GM12878 (cell line): ENCODE measurements around the gene FCER1G. TPM values are rescaled to one million over a fixed set of nuclear protein-coding genes. Genes with fewer than 3 reads are reported as not detected.

Experiments used
- BMI1 ChIP-seq: fragments of 450-650 bp; IDR thresholded peaks from 2 replicates; pipeline ENCODE4 v1.6.1; 2016; ENCODE audit warnings: mild to moderate bottlenecking, moderate library complexity, borderline replicate concordance
- CREB1 ChIP-seq: IDR thresholded peaks from 2 replicates; pipeline ENCODE4 v1.6.1; 2012; ENCODE audit warnings: low read depth, mild to moderate bottlenecking, inconsistent platforms
- FOS ChIP-seq: IDR thresholded peaks from 3 replicates; pipeline ENCODE4 v1.6.1; 2011; ENCODE audit warnings: borderline replicate concordance; ENCODE audit not compliant: insufficient read length; ENCODE audit errors: extremely low read depth
- FOXK2 ChIP-seq: fragments of 450-650 bp; IDR thresholded peaks from 2 replicates; pipeline ENCODE4 v1.6.1; 2017; ENCODE audit warnings: mild to moderate bottlenecking, moderate library complexity
- HCFC1 ChIP-seq: fragments of 150-350 bp; IDR thresholded peaks from 2 replicates; pipeline ENCODE4 v1.6.1; 2014; ENCODE audit warnings: low read length
- HDAC2 ChIP-seq: fragments of 200-600 bp; sonication (generic); IDR thresholded peaks from 2 replicates; pipeline ENCODE4 v1.6.1; 2017
- HSF1 ChIP-seq: fragments of 150-350 bp; IDR thresholded peaks from 2 replicates; pipeline ENCODE4 v1.6.1; 2014; ENCODE audit warnings: mild to moderate bottlenecking, low read depth, low read length
- MEF2A ChIP-seq: IDR thresholded peaks from 2 replicates; pipeline ENCODE4 v1.6.1; 2011; ENCODE audit warnings: low read depth, mild to moderate bottlenecking, low read length, moderate library complexity; ENCODE audit not compliant: insufficient read depth
- NFXL1 ChIP-seq: fragments of 450-650 bp; IDR thresholded peaks from 2 replicates; pipeline ENCODE4 v1.6.1; 2017; ENCODE audit warnings: antibody characterized with exemption, mild to moderate bottlenecking, borderline replicate concordance
- PBX3 ChIP-seq: IDR thresholded peaks from 2 replicates; pipeline ENCODE4 v1.6.1; 2011; ENCODE audit warnings: mild to moderate bottlenecking, low read depth, low read length, moderate library complexity; ENCODE audit not compliant: insufficient replicate concordance
- RB1 ChIP-seq: fragments of 450-650 bp; formaldehyde crosslinking; IDR thresholded peaks from 2 replicates; pipeline ENCODE4 v1.6.1; 2017; ENCODE audit warnings: mild to moderate bottlenecking, borderline replicate concordance
- RBBP5 ChIP-seq: fragments of 200-600 bp; sonication (generic); conservative IDR thresholded peaks from 2 replicates; pipeline ENCODE4 v1.6.1; 2016
- RELA ChIP-seq: fragments of 450-650 bp; IDR thresholded peaks from 2 replicates; pipeline ENCODE4 v1.8.0; 2014; ENCODE audit warnings: borderline replicate concordance; ENCODE audit not compliant: partially characterized antibody
- RUNX3 ChIP-seq: IDR thresholded peaks from 2 replicates; pipeline ENCODE4 v1.6.1; 2012; ENCODE audit warnings: low read length, inconsistent platforms
- SP1 ChIP-seq: IDR thresholded peaks from one replicate; pipeline ENCODE4 v1.6.1; 2011; ENCODE audit warnings: low read depth, low read length
- SUPT20H ChIP-seq: IDR thresholded peaks from 2 replicates; pipeline ENCODE4 v1.6.1; 2011; ENCODE audit warnings: low read depth, mild to moderate bottlenecking, low read length, moderate library complexity, borderline replicate concordance; ENCODE audit not compliant: control insufficient read depth
- TAF1 ChIP-seq: IDR thresholded peaks from 2 replicates; pipeline ENCODE4 v1.6.1; 2011; ENCODE audit warnings: mild to moderate bottlenecking, low read depth, low read length, borderline replicate concordance
- TCF12 ChIP-seq: IDR thresholded peaks from 2 replicates; pipeline ENCODE4 v1.6.1; 2011; ENCODE audit warnings: low read depth, mild to moderate bottlenecking, low read length
- TCF3 ChIP-seq: IDR thresholded peaks from 2 replicates; pipeline ENCODE4 v1.6.1; 2012; ENCODE audit warnings: low read depth, mild to moderate bottlenecking, low read length, borderline replicate concordance; ENCODE audit not compliant: insufficient read depth
- TCF7 ChIP-seq: IDR thresholded peaks from 2 replicates; pipeline ENCODE4 v1.6.1; 2014; ENCODE audit warnings: antibody characterized with exemption, borderline replicate concordance
- USF1 ChIP-seq: IDR thresholded peaks from 2 replicates; pipeline ENCODE4 v1.6.1; 2011; ENCODE audit warnings: borderline replicate concordance, low read depth, mild to moderate bottlenecking, moderate library complexity, mixed read lengths, low read length; ENCODE audit not compliant: insufficient read depth; ENCODE audit errors: extremely low read length
- WRNIP1 ChIP-seq: IDR thresholded peaks from 2 replicates; pipeline ENCODE4 v1.6.1; 2011; ENCODE audit warnings: low read depth, low read length, improper control_type of control experiment, borderline replicate concordance
- ZNF622 ChIP-seq: fragments of 450-650 bp; IDR thresholded peaks from 2 replicates; pipeline ENCODE4 v1.6.1; 2017; ENCODE audit warnings: mild to moderate bottlenecking, inconsistent platforms
- ZSCAN29 ChIP-seq: fragments of 450-650 bp; IDR thresholded peaks from 2 replicates; pipeline ENCODE4 v1.6.1; 2017; ENCODE audit warnings: mild to moderate bottlenecking, moderate library complexity
- polyA plus RNA-seq, 11 experiments: library from polyadenylated mRNA; depleted of rRNA in 4 of 11; unstranded in 6 of 11; stranded (reverse) in 5 of 11; fragments of >200 nt; fragmentation: Nextera tagmentation in 4 of 11; fragmentation: Illumina TruSeq in 1 of 11; extraction: Ambion mirVana in 4 of 11; extraction: Trizol in 1 of 11; gene quantifications; 1 replicate in 1 of 11; 2 replicates in 10 of 11; pipeline versions ENCODE4 v1.2.1 to v1.2.3, GENCODE V29; 2011 to 2016; ENCODE audit warnings: inconsistent platforms in 2 of 11, missing spikeins in 2 of 11, low read depth in 1 of 11
- total RNA-seq, 4 experiments: library from RNA; depleted of rRNA in 3 of 4; stranded (reverse); fragments of >200 nt in 3 of 4; fragmentation: Illumina TruSeq in 1 of 4; extraction: Trizol in 1 of 4; gene quantifications; 2 replicates each; pipeline versions ENCODE4 v1.2.1 to v1.2.3, GENCODE V29; 2013 to 2021
- TF ChIP-seq, protein P1 (sequence below): fragments of 450-650 bp; IDR thresholded peaks from 2 replicates; pipeline ENCODE4 v1.6.1; 2016; ENCODE audit warnings: mild to moderate bottlenecking
- TF ChIP-seq, protein P2 (sequence below): IDR thresholded peaks from 2 replicates; pipeline ENCODE4 v1.6.1; 2011; ENCODE audit warnings: borderline replicate concordance, low read depth, mild to moderate bottlenecking, moderate library complexity, low read length; ENCODE audit not compliant: insufficient read depth, poor library complexity, severe bottlenecking

Gene FCER1G
- total and polyA plus RNA-seq, 10 of the 15 experiments (the other 5 are each of a cell fraction or from before 2014, with no cell fraction given): 0.40 to 1.9 (median 0.89) TPM

GRCh38 chr1:161185732-161186311 lies 29.3 kb upstream of the FCER1G start (continued):
- TF ChIP-seq, protein P1, sequence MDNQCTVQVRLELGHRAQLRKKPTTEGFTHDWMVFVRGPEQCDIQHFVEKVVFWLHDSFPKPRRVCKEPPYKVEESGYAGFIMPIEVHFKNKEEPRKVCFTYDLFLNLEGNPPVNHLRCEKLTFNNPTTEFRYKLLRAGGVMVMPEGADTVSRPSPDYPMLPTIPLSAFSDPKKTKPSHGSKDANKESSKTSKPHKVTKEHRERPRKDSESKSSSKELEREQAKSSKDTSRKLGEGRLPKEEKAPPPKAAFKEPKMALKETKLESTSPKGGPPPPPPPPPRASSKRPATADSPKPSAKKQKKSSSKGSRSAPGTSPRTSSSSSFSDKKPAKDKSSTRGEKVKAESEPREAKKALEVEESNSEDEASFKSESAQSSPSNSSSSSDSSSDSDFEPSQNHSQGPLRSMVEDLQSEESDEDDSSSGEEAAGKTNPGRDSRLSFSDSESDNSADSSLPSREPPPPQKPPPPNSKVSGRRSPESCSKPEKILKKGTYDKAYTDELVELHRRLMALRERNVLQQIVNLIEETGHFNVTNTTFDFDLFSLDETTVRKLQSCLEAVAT: no peak
- TF ChIP-seq TCF7 (no peak), SUPT20H (no peak), HSF1 (no peak), CREB1 (peak; percentile 3; the same call in 1 of the 2 replicates), RUNX3 (no peak), SP1 (no peak), PBX3 (no peak), RBBP5 (no peak), TCF12 (no peak), RELA (no peak), HCFC1 (no peak), BMI1 (no peak), MEF2A (no peak), RB1 (no peak), TCF3 (no peak), TAF1 (no peak), ZSCAN29 (no peak), FOS (no peak), FOXK2 (no peak), HDAC2 (no peak), ZNF622 (no peak), USF1 (no peak), NFXL1 (no peak), WRNIP1 (no peak)
- TF ChIP-seq, protein P2, sequence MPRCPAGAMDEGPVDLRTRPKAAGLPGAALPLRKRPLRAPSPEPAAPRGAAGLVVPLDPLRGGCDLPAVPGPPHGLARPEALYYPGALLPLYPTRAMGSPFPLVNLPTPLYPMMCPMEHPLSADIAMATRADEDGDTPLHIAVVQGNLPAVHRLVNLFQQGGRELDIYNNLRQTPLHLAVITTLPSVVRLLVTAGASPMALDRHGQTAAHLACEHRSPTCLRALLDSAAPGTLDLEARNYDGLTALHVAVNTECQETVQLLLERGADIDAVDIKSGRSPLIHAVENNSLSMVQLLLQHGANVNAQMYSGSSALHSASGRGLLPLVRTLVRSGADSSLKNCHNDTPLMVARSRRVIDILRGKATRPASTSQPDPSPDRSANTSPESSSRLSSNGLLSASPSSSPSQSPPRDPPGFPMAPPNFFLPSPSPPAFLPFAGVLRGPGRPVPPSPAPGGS: no peak
